Loucy (cell line): ENCODE data around the gene NHLRC3.

Experiments
- H2AFZ ChIP-seq: fragments of 200-600 bp; sonication (generic); 2 replicates; pipeline ENCODE4 v1.6.0; 2016; ENCODE audit warnings: antibody characterized with exemption, mild to moderate bottlenecking, low read length, moderate library complexity
- H3F3A ChIP-seq: fragments of 200-600 bp; 2 replicates; pipeline ENCODE4 v1.6.0; 2016; ENCODE audit warnings: antibody characterized with exemption, low read depth, mild to moderate bottlenecking
- H3K27me3 ChIP-seq: fragments of 200-600 bp; sonication (generic); 2 replicates; pipeline ENCODE4 v1.6.1; 2014; ENCODE audit warnings: low read length, mild to moderate bottlenecking; ENCODE audit not compliant: insufficient read depth, poor library complexity, severe bottlenecking
- H3K36me3 ChIP-seq: fragments of 200-600 bp; sonication (generic); 2 replicates; pipeline ENCODE4 v1.6.1; 2016; ENCODE audit warnings: low read length; ENCODE audit not compliant: insufficient read depth
- H3K4me1 ChIP-seq: fragments of 200-600 bp; sonication (generic); 2 replicates; pipeline ENCODE4 v1.5.1; 2014; ENCODE audit warnings: low read length, mild to moderate bottlenecking; ENCODE audit not compliant: insufficient read depth, poor library complexity, severe bottlenecking
- H3K4me2 ChIP-seq: fragments of 200-600 bp; sonication (generic); 2 replicates; pipeline ENCODE4 v1.6.0; 2014; ENCODE audit warnings: antibody characterized with exemption, low read length, low read depth, mild to moderate bottlenecking; ENCODE audit not compliant: poor library complexity, severe bottlenecking
- H3K4me3 ChIP-seq: fragments of 200-600 bp; sonication (generic); 2 replicates; pipeline ENCODE4 v1.5.1; 2014; ENCODE audit warnings: low read length, mild to moderate bottlenecking, mixed read lengths; ENCODE audit not compliant: poor library complexity, severe bottlenecking
- H3K79me2 ChIP-seq: fragments of 200-600 bp; sonication (generic); 2 replicates; pipeline ENCODE4 v1.6.1; 2014; ENCODE audit warnings: low read length; ENCODE audit not compliant: insufficient read depth
- H3K9ac ChIP-seq: fragments of 200-600 bp; sonication (generic); 2 replicates; pipeline ENCODE4 v1.6.0; 2014; ENCODE audit warnings: mild to moderate bottlenecking, low read depth, low read length, moderate library complexity; ENCODE audit not compliant: poor library complexity, severe bottlenecking
- H3K9me2 ChIP-seq: fragments of 200-600 bp; sonication (generic); replicated peaks from 2 replicates; pipeline ENCODE4 v1.6.1; 2016; ENCODE audit warnings: low read depth, low read length, mixed read lengths
- H3K9me3 ChIP-seq: fragments of 200-600 bp; sonication (generic); 2 replicates; pipeline ENCODE4 v1.6.1; 2014; ENCODE audit warnings: mild to moderate bottlenecking, antibody characterized with exemption, low read length, low read depth; ENCODE audit not compliant: insufficient read depth
- H4K20me1 ChIP-seq: fragments of 200-600 bp; sonication (generic); 2 replicates; pipeline ENCODE4 v1.6.0; 2014; ENCODE audit warnings: antibody characterized with exemption, low read length, mild to moderate bottlenecking; ENCODE audit not compliant: insufficient read depth, poor library complexity, severe bottlenecking
- EZH2phosphoT487 ChIP-seq: fragments of 200-600 bp; IDR thresholded peaks from 2 replicates; pipeline ENCODE4 v1.6.1; 2018; ENCODE audit warnings: antibody characterized with exemption, mild to moderate bottlenecking, moderate library complexity, borderline replicate concordance
- TF ChIP-seq, protein P1 (sequence below): fragments of 200-600 bp; sonication (generic); conservative IDR thresholded peaks from 2 replicates; pipeline ENCODE4 v1.5.1; 2014; ENCODE audit warnings: mild to moderate bottlenecking, antibody characterized with exemption, low read length

NHLRC3 gene

DNA sequence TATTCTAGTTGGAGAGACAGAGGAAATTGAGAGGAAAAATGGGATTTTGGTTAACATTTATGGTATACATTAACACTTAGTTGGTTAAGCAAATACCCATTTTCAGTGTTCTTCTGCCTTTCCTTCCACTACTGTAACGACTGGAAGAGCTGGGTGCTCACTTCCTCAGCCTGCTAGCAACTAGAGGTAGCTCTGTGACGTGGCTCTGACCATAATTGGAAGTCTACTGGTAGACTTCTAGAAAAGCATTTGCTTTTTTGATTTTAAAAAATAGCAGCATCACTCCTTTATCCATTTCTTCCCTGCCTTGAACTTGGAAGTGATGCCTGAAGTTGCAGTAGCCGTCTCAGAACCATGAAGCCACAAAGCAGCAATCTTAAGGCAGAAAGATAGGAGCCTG, 15.9 kb downstream of the NHLRC3 start:
- H3K9me3 ChIP-seq: no peaks in the 10 kb centered on the region
- TF ChIP-seq, protein P1, sequence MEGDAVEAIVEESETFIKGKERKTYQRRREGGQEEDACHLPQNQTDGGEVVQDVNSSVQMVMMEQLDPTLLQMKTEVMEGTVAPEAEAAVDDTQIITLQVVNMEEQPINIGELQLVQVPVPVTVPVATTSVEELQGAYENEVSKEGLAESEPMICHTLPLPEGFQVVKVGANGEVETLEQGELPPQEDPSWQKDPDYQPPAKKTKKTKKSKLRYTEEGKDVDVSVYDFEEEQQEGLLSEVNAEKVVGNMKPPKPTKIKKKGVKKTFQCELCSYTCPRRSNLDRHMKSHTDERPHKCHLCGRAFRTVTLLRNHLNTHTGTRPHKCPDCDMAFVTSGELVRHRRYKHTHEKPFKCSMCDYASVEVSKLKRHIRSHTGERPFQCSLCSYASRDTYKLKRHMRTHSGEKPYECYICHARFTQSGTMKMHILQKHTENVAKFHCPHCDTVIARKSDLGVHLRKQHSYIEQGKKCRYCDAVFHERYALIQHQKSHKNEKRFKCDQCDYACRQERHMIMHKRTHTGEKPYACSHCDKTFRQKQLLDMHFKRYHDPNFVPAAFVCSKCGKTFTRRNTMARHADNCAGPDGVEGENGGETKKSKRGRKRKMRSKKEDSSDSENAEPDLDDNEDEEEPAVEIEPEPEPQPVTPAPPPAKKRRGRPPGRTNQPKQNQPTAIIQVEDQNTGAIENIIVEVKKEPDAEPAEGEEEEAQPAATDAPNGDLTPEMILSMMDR: no peak
- TF ChIP-seq EZH2phosphoT487: no peak
- no peaks in the 10 kb centered on the region for H3K27me3 ChIP-seq
- H3K4me2 ChIP-seq: no peak overlapping the region
- H3K9ac ChIP-seq: no peak overlapping the region
- H4K20me1 ChIP-seq: no peaks in the 10 kb centered on the region
- no peaks in the 10 kb centered on the region; the same call in 1 of the 2 replicates for H3K36me3 ChIP-seq
- no peaks in the 10 kb centered on the region; the same call in 1 of the 2 replicates for H3K79me2 ChIP-seq
- no peaks in the 10 kb centered on the region for H3K9me2 ChIP-seq
- no peak overlapping the region for H3K4me3 ChIP-seq
- H2AFZ ChIP-seq: no peak overlapping the region
- no peaks in the 10 kb centered on the region for H3F3A ChIP-seq
- H3K4me1 ChIP-seq: no peaks in the 10 kb centered on the region

DNA sequence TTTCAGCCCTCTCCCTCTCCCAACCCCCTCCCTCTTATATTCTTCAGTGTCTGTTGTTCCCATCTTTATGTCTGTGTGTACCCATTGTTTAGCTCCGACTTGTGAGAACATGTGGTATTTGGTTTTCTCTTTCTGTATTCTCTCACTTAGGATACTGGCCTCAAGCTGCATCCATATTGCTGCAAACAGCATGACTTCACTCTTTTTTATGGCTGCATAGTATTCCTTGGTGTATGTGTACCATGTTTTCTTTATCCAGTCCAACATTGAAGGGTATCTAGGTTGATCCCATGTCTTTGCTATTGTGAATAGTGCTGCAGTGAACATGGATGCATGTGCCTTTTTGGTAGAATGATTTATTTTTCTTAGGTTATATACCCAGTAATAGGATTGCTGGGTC, 17.8 kb downstream of the NHLRC3 start:
- Histone ChIP-seq H3K27me3 (no peaks in the 10 kb centered on the region), H2AFZ (no peak overlapping the region), H3K9ac (no peak overlapping the region), H3K36me3 (no peaks in the 10 kb centered on the region), H3K4me3 (no peak overlapping the region), H4K20me1 (no peaks in the 10 kb centered on the region), H3K9me3 (no peaks in the 10 kb centered on the region), H3K4me1 (peaks cover 9% of the 10 kb centered on the region), H3F3A (no peaks in the 10 kb centered on the region), H3K9me2 (no peaks in the 10 kb centered on the region), H3K4me2 (no peak overlapping the region), H3K79me2 (no peaks in the 10 kb centered on the region; the same call in 1 of the 2 replicates)
- TF ChIP-seq, protein P1: no peak
- TF ChIP-seq EZH2phosphoT487: no peak

DNA sequence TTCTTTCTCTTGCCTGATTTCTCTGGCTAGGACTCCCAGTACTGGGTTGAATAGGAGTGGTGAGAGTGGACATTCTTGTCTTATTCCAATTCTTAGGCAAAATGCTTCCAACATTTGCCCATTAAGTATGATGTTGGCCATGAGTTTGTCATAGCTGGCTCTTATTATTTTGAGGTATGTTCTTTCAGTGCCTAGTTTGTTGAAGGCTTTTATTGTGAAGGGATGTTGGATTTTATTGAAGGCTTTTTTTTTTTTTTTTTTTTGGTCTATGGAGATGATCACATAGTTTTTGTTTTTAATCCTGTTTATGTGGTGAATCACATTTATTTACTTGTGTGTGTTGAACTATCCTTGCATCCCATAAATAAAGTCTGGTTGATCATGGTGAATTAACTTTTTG, 19.8 kb downstream of the NHLRC3 start:
- Histone ChIP-seq H3K4me2 (no peak overlapping the region), H3F3A (no peaks in the 10 kb centered on the region), H3K79me2 (no peaks in the 10 kb centered on the region; the same call in 1 of the 2 replicates), H2AFZ (no peak overlapping the region), H3K9me3 (no peaks in the 10 kb centered on the region), H4K20me1 (no peaks in the 10 kb centered on the region), H3K4me3 (no peak overlapping the region), H3K9me2 (no peaks in the 10 kb centered on the region), H3K4me1 (peaks cover 9% of the 10 kb centered on the region), H3K27me3 (no peaks in the 10 kb centered on the region), H3K9ac (no peak overlapping the region), H3K36me3 (no peaks in the 10 kb centered on the region)
- TF ChIP-seq, protein P1: no peak
- no peak for TF ChIP-seq EZH2phosphoT487
